CD14-positive monocyte (primary cell): ENCODE measurements around the gene TEKTIP1. TPM values are rescaled to one million over a fixed set of nuclear protein-coding genes. Genes with fewer than 3 reads are reported as not detected.

ENCODE experiments used
- DNase-seq, 3 donors: peaks; one replicate each; pipeline ENCODE4 v3.0.0-alpha.2; 2011 to 2022
- H2AFZ ChIP-seq: 2 replicates; pipeline ENCODE4 v1.6.0; 2012; ENCODE audit warnings: mild to moderate bottlenecking, low read depth, low read length, inconsistent platforms; ENCODE audit not compliant: insufficient read depth, poor library complexity, severe bottlenecking
- H3K27ac ChIP-seq, 2 donors: 1 replicate in 1 of 2; 2 replicates in 1 of 2; pipeline ENCODE4 v1.5.1; 2012 to 2013; ENCODE audit warnings: low read length in 2 of 2, control low read depth in 1 of 2, inconsistent platforms in 1 of 2, low read depth in 1 of 2, mild to moderate bottlenecking in 1 of 2
- H3K27me3 ChIP-seq, 2 donors: one replicate each; pipeline versions ENCODE4 v1.6.0 to v1.6.1; 2011 to 2013; ENCODE audit warnings: low read length in 2 of 2; ENCODE audit not compliant: control insufficient read depth in 2 of 2, insufficient read depth in 2 of 2
- H3K36me3 ChIP-seq, 2 donors: replicated peaks in 1 of 2; 1 replicate in 1 of 2; 2 replicates in 1 of 2; pipeline versions ENCODE4 v1.5.1 to v1.6.1; 2012 to 2013; ENCODE audit warnings: low read length in 2 of 2, control low read depth in 1 of 2, inconsistent platforms in 1 of 2, mild to moderate bottlenecking in 1 of 2; ENCODE audit not compliant: insufficient read depth in 2 of 2, control insufficient read depth in 1 of 2
- H3K4me1 ChIP-seq, 2 donors: 1 replicate in 1 of 2; 2 replicates in 1 of 2; pipeline versions ENCODE4 v1.5.1 to v1.6.1; 2012 to 2013; ENCODE audit warnings: low read length in 2 of 2, control low read depth in 1 of 2, inconsistent platforms in 1 of 2, mild to moderate bottlenecking in 1 of 2, moderate library complexity in 1 of 2; ENCODE audit not compliant: insufficient read depth in 2 of 2, control insufficient read depth in 1 of 2
- H3K4me2 ChIP-seq: replicated peaks from 2 replicates; pipeline ENCODE3; 2012; ENCODE audit warnings: low read length, moderate library complexity, mild to moderate bottlenecking; ENCODE audit not compliant: poor library complexity, severe bottlenecking; ENCODE audit errors: extremely low read depth
- H3K4me3 ChIP-seq, 3 experiments: fragments of 200-600 bp in 1 of 3; sonication (generic) in 1 of 3; replicated peaks in 1 of 3; 1 replicate in 2 of 3; 2 replicates in 1 of 3; pipeline ENCODE4 v1.5.1; 2011 to 2013; ENCODE audit warnings: low read length in 3 of 3, mild to moderate bottlenecking in 3 of 3, control low read depth in 2 of 3, low read depth in 2 of 3, inconsistent platforms in 1 of 3, moderate library complexity in 1 of 3
- H3K79me2 ChIP-seq: 2 replicates; pipeline ENCODE4 v1.6.0; 2012; ENCODE audit warnings: mild to moderate bottlenecking, control low read depth, inconsistent platforms, low read length, moderate library complexity; ENCODE audit not compliant: insufficient read depth
- H3K9ac ChIP-seq: 2 replicates; pipeline ENCODE4 v1.6.0; 2017; ENCODE audit warnings: low read length, mild to moderate bottlenecking; ENCODE audit not compliant: insufficient read depth, poor library complexity, severe bottlenecking
- H3K9me3 ChIP-seq, 2 donors: replicated peaks in 1 of 2; 1 replicate in 1 of 2; 2 replicates in 1 of 2; pipeline versions ENCODE4 v1.5.1 to v1.6.1; 2012 to 2013; ENCODE audit warnings: low read length in 2 of 2, control low read depth in 1 of 2; ENCODE audit not compliant: control insufficient read depth in 1 of 2, insufficient read depth in 1 of 2
- H4K20me1 ChIP-seq: 2 replicates; pipeline ENCODE4 v1.6.0; 2012; ENCODE audit warnings: mild to moderate bottlenecking, low read length, control low read depth, moderate library complexity; ENCODE audit not compliant: insufficient read depth
- H3K27ac Mint-ChIP-seq, 7 donors: one replicate each; pipeline ENCODE4 v1.8.0; 2020; ENCODE audit warnings: mild to moderate bottlenecking in 7 of 7, mixed read lengths in 7 of 7, moderate library complexity in 6 of 7, inconsistent platforms in 2 of 7
- H3K27me3 Mint-ChIP-seq, 3 donors: one replicate each; pipeline ENCODE4 v1.8.0; 2021 to 2022; ENCODE audit warnings: low read depth in 3 of 3, mild to moderate bottlenecking in 3 of 3, mixed read lengths in 3 of 3, moderate library complexity in 3 of 3, inconsistent platforms in 1 of 3
- H3K36me3 Mint-ChIP-seq, 2 donors: one replicate each; pipeline ENCODE4 v1.8.0; 2020; ENCODE audit warnings: mixed read lengths in 2 of 2, inconsistent platforms in 1 of 2, mild to moderate bottlenecking in 1 of 2
- H3K4me1 Mint-ChIP-seq: one replicate; pipeline ENCODE4 v1.8.0; 2020; ENCODE audit warnings: mild to moderate bottlenecking, mixed read lengths
- H3K4me3 Mint-ChIP-seq, 2 donors: one replicate each; pipeline ENCODE4 v1.8.0; 2020; ENCODE audit warnings: mild to moderate bottlenecking in 2 of 2, mixed read lengths in 2 of 2, moderate library complexity in 1 of 2
- H3K9me3 Mint-ChIP-seq, 7 donors: one replicate each; pipeline ENCODE4 v1.8.0; 2020 to 2022; ENCODE audit warnings: mixed read lengths in 7 of 7, mild to moderate bottlenecking in 6 of 7, moderate library complexity in 6 of 7, inconsistent platforms in 2 of 7
- CTCF ChIP-seq: fragments of 200-600 bp; IDR thresholded peaks from one replicate; pipeline ENCODE4 v1.8.0; 2022; ENCODE audit warnings: antibody characterized with exemption, mild to moderate bottlenecking
- WGBS: methylation state at CpG from one replicate; pipeline ENCODE4 v1.1.5; 2013; ENCODE audit warnings: missing lambda C conversion rate; ENCODE audit not compliant: insufficient coverage; 5-methylcytosine and 5-hydroxymethylcytosine counted together
- intact Hi-C, 2 donors: fragments of 100-400 bp; cut with micrococcal nuclease; formaldehyde crosslinking; loops; one replicate each; pipeline versions ENCODE4 v1.15.0 to v1.15.1; 2023
- polyA plus RNA-seq, 3 donors: library from polyadenylated mRNA; depleted of rRNA in 1 of 3; unstranded in 2 of 3; stranded (reverse) in 1 of 3; fragments of 300-500 nt in 2 of 3; fragments of >200 nt in 1 of 3; fragmentation: Illumina TruSeq in 2 of 3; gene quantifications; 1 replicate in 2 of 3; 2 replicates in 1 of 3; pipeline ENCODE4 v1.2.3, GENCODE V29; 2012 to 2021

The TEKTIP1 gene
- polyA plus RNA-seq, 3 donors = 1.8 TPM; not detected in 2

DNA sequence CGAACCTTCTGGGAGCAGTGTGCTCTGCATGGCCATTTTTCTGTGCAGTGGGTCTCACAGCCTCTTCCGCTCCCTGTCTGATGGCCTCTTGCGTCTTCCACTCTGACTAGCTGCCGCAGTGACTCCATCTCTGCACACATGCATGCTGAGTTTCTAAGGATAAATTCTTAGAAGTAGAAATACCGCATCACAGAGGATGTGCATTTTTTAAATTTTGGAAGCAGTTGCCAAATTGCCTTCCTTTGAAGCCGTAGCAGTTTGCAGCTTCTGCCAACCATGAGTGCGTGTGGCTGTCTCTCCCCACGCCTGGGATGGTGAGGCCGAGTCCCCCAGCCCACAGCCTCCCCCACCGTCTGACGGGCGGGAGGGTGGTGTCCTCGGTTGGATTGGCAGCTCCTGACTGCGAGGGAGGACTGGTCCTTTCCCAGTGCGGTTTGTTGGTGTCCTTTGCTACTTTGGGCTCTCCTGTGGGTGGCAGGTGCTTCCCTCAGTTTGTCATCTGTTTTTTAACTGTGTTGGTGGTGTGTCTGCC lies 23.0 kb upstream of the TEKTIP1 start:
- Histone ChIP-seq H3K27ac (no peak overlapping the region), H3K9ac (no peak overlapping the region), H3K4me1 (no peaks in the 10 kb centered on the region), H3K4me2 (no peak overlapping the region), H3K79me2 (peaks cover 100% of the 10 kb centered on the region), H3K27me3 (no peaks in the 10 kb centered on the region), H2AFZ (no peak overlapping the region), H3K9me3 (no peaks in the 10 kb centered on the region), H3K36me3 (peaks cover 33 to 50% of the 10 kb centered on the region in 2 donors), H3K4me3 (no peak overlapping the region), H4K20me1 (peaks cover 100% of the 10 kb centered on the region)
- Mint-ChIP-seq H3K9me3 (no peaks in the 10 kb centered on the region), H3K27me3 (no peaks in the 10 kb centered on the region), H3K4me1 (peaks cover 2% of the 10 kb centered on the region), H3K4me3 (no peak overlapping the region), H3K36me3 (peaks cover 19 to 53% of the 10 kb centered on the region in 2 donors), H3K27ac (peak overlapping the region in 1 of 7 donors; percentile 22)
- DNase-seq = no peak
- intact Hi-C loops = no loop called here
- TF ChIP-seq CTCF = no peak
- WGBS = 92% methylated on average over 13 of the region's 15 CpGs

DNA sequence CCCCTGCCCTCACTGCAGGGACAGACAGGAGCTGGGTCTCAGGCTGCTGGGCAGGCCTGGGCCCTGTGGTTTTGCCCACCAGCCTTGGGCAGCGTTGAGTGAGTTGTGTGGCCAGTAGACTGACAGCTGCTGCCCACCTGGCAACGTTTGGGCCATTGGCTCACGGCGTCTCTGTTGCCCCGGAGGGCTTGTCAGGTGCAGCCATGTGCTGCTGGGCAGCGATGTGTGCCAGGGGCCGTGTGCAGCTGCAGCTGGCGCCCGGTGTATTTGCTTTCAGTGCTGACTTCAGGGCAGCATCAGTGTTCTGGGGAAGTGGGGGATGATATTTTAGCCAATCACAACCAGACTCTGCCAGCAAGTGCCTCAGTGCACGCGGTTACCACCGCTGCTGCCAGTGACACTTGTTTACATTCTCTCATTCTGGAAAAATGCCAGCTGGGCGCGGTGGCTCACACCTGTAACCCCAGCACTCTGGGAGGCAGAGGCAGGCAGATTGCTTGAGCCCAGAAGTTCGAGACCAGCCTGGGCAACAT lies 22.2 kb upstream of the TEKTIP1 start:
- intact Hi-C loops = no loop called here
- H3K4me1 Mint-ChIP-seq = peaks cover 2% of the 10 kb centered on the region
- peak overlapping the region in 4 of 7 donors; percentile 19 to 57 (median 27) for H3K27ac Mint-ChIP-seq
- Histone ChIP-seq H3K4me3 (no peak overlapping the region), H3K4me2 (no peak overlapping the region), H3K79me2 (peaks cover 100% of the 10 kb centered on the region), H3K27ac (no peak overlapping the region), H3K27me3 (no peaks in the 10 kb centered on the region), H2AFZ (no peak overlapping the region), H4K20me1 (peaks cover 100% of the 10 kb centered on the region), H3K9me3 (no peaks in the 10 kb centered on the region), H3K9ac (no peak overlapping the region), H3K4me1 (no peaks in the 10 kb centered on the region), H3K36me3 (peaks cover 26 to 47% of the 10 kb centered on the region in 2 donors)
- no peaks in the 10 kb centered on the region for H3K27me3 Mint-ChIP-seq
- H3K4me3 Mint-ChIP-seq = no peak overlapping the region
- no peaks in the 10 kb centered on the region for H3K9me3 Mint-ChIP-seq
- H3K36me3 Mint-ChIP-seq = peaks cover 19 to 55% of the 10 kb centered on the region in 2 donors
- no peak for DNase-seq
- WGBS = 89% methylated on average over 13 of the region's 15 CpGs
- TF ChIP-seq CTCF = no peak
